GM18505 (cell line): ENCODE data around the gene CEBPE.

Experiments used
- ATAC-seq: cut with Tn5 transposase; IDR thresholded peaks from one replicate; pipeline ENCODE4 v1.9.1; 2021; ENCODE audit not compliant: unreplicated experiment
- POLR2A ChIP-seq: IDR thresholded peaks from 4 replicates; pipeline ENCODE4 v1.6.1; 2011; ENCODE audit warnings: borderline replicate concordance; ENCODE audit not compliant: insufficient read depth, insufficient read length; ENCODE audit errors: extremely low read depth

Gene CEBPE

DNA sequence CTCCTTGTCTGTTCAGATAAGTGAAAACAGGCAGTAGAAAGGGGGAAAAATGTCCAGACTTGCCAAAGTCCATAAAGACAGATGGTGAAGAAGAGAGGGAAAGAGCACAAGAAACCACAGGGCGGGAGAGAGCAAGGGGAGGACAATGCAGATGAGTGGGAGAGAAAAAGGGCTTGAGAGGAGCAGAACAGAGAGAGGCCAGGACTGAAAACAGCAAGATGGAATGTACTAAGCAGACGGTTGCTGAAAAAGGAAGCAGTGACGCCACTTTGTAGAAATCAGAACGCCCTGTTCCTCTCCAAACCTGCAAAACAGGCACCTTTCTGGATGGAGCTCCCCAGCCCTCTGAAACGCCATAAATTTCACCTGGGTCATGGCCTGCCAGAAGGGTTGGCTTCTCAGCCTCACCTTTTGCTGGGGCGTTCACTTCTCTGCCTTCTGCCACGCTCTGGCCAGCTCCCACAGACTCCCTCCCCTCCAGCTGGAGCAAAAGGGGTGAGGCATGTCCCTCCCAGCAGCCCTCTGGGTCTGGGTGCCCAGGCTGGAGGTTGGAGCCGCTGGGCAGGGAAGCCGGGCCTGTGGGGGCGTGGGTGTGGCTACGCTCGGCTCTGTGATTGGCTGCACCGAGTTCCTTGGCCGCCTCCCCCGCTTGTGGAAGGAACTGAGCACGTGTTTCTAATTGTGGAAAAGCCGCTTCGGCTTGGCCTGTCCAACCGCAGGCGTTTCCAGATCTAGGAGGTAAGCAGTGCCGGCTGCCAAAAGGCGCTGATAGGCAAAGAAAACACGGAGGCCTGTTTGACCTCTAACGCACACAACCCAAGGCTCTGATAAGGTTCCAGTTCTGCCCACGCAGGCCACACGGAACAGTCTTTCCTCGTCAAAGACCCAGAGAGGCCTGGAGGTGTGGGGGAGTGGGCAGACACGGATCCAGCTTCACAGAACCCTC is 35.1 kb upstream of the CEBPE start:
- TF ChIP-seq POLR2A: no peak
- ATAC-seq: no peak

DNA sequence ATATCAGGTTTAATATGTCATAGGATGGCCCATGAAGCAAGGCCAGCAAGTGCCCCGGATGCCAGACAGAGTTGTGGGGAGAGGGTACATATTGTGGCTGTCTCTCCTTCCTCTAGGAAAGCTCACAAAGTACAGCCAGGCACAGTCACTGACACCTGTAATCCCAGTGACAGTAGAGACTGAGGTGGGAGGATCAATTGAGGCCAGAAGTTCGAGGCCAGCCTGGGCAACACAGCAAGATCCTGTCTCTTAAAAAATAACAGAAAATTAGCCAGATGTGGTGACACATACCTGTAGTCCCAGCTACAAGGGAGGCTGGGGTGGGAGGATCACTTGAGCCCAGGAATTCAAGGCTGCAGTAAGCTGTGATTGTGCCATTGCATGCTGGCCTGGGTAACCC is 32.3 kb upstream of the CEBPE start:
- no peak for TF ChIP-seq POLR2A
- no peak for ATAC-seq

DNA sequence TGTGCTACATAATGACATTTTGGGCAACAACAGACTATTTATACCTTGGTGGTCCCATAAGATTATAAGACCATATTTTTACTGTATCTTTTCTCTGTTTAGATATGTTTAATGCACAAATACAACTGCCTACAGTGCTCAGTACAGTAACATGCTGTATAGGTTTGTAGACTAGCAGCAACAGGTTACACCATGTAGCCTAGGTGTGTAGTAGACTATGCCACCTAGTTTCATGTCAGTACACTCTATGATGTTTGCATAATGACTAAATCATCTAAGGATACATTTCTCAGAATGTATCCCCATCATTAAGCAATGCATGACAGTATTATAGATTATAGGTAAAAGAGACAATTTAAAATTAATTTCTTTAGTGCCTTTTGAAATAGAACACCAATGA is 30.7 kb upstream of the CEBPE start:
- no peak for ATAC-seq

DNA sequence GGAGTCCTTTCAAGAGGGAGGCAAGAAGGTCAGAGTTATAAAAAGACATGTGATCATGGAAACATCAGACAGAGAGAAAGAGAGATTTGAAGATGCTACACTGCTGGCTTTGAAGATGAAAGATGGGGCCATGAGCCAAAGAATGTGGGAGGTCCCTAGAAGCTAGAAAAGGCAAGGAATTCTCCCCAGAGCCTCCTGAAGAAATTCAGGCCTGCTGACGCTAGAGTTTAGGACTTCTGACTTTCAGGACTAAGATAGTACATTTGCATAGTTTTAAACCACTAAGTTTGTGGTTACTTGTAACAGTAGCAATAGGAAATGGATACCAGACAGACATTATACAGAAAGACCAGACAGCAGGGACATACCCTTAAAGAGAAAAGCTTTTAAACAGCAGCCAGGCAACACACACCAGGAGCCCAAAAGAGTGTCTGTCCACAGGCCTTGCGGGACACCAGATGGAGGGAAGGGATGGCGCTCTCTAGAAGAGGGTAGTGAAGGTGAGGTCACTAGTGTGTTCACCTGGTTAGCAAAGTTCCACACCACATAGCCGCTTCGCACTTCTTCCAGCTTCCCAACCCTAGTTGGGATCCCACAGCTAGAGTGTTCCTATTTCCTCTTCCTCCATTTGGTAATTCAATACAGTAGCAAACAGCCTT is 29.7 kb upstream of the CEBPE start:
- TF ChIP-seq POLR2A: no peak
- no peak for ATAC-seq

More for the DNA sequence above, 30.7 kb upstream of the CEBPE start:
- TF ChIP-seq POLR2A: no peak

DNA sequence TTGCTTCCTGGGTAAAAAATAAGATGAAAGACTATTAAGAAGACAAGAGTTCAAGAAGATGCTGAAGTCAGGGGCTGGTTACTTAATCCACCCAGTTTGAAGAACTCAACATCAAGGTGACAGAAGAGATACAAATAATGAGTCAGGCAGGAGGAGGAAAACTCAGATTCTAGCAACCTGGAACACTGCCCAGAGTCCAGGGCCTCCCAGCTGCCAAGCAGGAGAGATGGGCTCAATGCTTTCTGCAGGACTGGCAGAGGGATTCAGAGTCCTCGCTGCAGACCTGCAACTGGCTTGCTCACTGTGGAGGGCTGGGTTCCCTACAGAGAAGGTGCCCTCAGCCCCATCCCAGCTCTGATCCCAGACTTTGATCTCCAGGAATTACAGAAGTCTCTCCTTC is 28.6 kb upstream of the CEBPE start:
- no peak for ATAC-seq
- no peak for TF ChIP-seq POLR2A

DNA sequence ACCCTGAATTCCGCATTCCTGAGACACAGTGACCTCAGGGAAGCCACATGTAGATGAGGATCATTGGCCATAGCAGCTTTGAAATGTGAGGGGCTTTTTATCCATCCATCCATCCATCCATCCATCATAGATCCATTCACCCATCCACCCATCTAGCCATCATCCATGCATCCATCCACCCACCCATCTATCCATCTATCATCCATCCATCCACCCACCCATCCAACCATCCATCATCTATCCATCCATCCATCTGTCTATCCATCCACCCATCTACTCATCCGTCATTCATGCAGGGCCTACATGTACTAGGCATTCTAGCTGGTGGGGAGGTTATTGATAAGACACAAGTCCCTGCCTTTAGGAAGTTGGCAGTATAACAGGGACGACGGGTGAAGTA is 27.9 kb upstream of the CEBPE start:
- no peak for ATAC-seq

DNA sequence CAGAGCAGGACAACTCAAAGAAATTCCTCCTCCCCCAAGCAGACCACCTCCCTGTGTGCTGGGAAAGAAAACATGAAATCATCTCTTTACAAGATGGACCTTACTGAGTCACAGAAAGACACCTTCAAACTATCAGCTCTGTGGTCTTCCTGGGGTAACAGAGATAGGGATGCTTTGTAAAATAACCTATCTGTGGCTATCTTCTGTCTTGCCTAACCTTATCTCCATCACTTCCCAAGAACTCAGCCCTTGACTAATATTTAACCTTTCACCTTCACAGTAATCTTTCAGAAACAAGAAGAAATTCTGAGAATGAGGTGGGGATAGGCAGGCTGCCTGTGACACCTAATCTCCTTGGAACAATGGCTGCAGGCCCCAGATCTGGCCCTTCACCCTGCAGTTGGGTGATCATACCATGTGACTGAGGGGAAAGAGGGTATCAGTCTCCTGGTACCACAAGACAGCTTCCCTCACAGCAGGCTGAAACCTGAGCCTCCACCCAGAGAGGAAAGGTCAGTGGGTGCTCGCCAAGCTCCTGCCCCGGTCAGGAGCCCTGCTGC is 27.4 kb upstream of the CEBPE start:
- no peak for ATAC-seq
- TF ChIP-seq POLR2A: no peak

More for the DNA sequence above, 27.9 kb upstream of the CEBPE start:
- TF ChIP-seq POLR2A: no peak

DNA sequence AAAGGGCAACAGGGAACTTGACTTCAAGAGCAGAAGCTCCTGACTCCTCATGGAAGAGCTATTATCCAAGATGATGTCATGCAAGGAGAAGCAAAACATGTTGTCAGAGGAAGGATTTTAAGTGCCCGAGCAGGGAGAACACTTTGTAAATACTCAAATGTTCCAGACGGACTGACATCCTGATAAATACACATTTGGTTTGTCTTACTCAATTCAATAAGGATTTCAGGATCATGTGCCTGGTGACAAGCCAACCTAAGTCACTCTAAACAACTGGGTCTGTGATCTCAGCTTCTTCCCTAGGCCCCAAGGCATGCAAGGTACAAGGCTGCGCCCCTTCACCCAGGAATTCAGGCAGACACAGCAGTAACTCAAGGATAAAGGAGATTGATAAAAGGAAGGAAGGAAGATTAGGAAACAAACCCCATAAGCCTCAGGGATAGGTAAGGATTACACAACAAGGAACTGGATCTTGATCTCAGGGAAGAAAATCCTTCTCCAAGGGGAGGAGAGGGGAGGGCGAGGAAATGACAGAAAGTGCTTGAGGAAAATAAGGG is 26.8 kb upstream of the CEBPE start:
- ATAC-seq: no peak

DNA sequence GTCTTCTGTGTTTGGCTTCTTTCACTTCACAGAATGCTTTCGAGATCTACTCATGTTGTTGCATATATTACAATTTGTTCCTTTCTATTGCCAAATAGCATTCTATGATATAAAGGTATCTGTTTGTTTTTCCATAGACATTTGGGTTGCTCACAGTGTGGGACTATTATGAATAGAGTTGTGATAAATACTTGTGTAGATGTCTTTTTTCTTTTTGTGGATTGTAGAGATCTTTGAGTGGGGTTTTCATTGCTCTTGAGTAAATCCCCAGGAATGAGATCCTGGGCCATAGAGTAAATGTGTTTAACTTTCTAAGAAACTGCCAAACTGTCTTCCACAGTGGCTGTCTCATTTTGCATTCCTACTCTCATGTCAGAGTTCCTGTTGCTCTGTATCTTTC is 24.9 kb upstream of the CEBPE start:
- no peak for TF ChIP-seq POLR2A
- ATAC-seq: no peak

More for the DNA sequence above, 26.8 kb upstream of the CEBPE start:
- no peak for TF ChIP-seq POLR2A

DNA sequence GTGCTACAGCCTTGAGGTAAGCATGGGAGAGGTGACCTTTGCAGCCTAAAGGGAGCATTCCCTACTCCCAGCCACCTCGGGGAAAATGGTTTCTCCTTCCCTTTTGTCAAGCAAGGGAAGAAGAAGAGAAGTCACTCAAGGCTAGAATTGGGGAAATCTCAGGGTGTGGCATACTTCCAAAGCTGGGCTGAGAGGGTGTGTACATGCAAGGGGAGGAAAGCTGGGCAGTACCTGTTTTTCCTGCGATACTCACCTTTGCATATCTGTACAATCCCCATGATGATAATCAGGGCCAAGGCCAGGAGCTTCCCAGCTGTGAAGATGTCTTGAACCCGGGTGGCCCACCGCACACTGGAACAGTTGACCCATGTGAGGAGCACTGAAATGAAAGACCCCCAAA is 23.8 kb upstream of the CEBPE start:
- ATAC-seq: no peak
- TF ChIP-seq POLR2A: no peak

DNA sequence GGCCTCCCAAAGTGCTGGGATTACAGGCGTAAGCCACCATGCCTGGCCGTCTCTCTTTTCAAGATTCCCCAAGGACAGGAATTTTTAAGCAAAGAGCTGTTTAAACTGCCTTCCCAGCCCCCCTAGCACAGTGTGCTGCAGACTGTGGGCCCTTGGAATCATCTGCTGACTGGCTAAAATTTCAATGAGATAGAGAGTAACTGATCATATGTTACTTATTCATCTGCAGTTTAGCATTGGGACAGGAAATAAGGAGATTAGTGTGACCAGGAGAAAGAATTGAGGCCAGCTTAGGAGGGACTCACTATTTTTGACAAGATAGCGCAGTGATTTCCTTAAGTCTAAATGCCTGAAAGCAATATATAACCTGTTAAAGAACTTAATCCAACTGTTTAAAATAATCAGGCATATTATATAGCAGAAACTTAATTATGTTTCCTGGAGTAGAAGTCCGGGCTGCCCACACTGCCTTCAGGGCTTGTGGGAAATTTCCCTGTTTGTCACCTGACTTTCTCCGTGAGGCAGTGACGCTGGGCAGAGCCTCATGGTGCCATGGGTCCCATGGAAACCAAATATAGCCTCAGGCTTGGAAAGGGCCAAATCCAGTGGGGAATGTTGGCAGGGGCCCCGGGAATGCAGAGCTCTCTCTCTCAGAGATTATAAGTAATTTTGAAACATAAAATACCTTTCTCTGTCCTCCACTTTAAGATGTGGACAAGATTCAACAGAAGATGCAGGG is 22.8 kb upstream of the CEBPE start:
- no peak for TF ChIP-seq POLR2A
- ATAC-seq: no peak

DNA sequence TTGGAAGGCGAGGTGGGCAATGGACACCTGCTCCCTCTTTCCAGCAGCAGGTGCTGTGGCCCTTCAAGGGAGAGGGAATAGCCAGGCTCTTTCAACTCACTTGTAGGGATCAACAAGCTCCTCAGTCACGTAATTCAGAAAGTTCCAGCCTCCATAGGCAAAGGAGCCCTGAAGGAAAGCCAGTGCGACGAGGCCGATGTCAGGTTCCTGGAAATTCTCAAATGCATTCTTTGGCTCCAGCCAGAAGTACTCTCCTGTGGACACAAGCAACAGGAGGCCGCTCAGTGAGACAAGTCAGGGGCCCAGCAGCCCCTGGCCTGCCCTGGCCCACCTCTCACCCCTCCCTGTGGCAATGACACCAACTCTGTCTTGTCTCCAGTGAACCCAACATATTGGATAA is 21.3 kb upstream of the CEBPE start:
- TF ChIP-seq POLR2A: no peak
- ATAC-seq: no peak

DNA sequence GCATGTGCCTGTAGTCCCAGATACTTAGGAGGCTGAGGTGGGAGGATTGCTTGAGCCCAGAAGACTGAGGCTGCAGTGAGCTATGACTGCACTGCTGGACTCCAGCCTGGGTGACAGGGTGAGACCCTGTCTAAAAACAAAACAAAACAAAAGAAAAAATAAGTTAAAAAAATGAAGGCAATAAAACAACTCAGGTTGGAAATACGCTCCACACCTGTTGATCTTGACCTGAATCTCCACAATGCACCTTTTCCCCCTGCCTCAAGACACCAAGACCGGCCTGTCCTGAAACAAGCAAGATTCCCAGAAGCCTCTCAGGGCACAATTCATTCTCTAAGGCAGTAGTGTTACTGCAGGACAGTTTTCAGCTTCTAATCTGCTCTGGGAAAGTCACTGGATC is 20.8 kb upstream of the CEBPE start:
- no peak for TF ChIP-seq POLR2A
- no peak for ATAC-seq
